Neuronal stem cell (in vitro differentiated cells): ENCODE measurements around the gene SH2D6.
"Not testable (repeated sequence)": the region's sequence is repeated elsewhere in the genome, so short reads cannot be mapped to it uniquely, and the experiment has no call there.

Source experiments
- DNase-seq: peaks from one replicate; pipeline ENCODE4 v3.0.0-alpha.2; 2013; ENCODE audit warnings: low spot score
- H2AFZ ChIP-seq: one replicate; pipeline ENCODE4 v1.6.1; 2013; ENCODE audit warnings: mild to moderate bottlenecking, low read length, inconsistent platforms
- H2AK5ac ChIP-seq: 2 replicates; pipeline ENCODE4 v1.6.1; 2013; ENCODE audit warnings: low read depth, mild to moderate bottlenecking, inconsistent platforms, low read length, moderate library complexity, mixed read lengths
- H2BK120ac ChIP-seq: 2 replicates; pipeline ENCODE4 v1.6.1; 2013; ENCODE audit warnings: low read depth, mild to moderate bottlenecking, inconsistent platforms, low read length, moderate library complexity, mixed read lengths
- H2BK12ac ChIP-seq: one replicate; pipeline ENCODE4 v1.6.1; 2013; ENCODE audit warnings: low read length, inconsistent platforms
- H2BK15ac ChIP-seq: 2 replicates; pipeline ENCODE4 v1.6.1; 2013; ENCODE audit warnings: mild to moderate bottlenecking, low read length, inconsistent platforms, mixed read lengths
- H2BK5ac ChIP-seq: one replicate; pipeline ENCODE4 v1.6.1; 2013; ENCODE audit warnings: inconsistent platforms, mild to moderate bottlenecking, low read length, moderate library complexity
- H3K14ac ChIP-seq: one replicate; pipeline ENCODE4 v1.6.1; 2013; ENCODE audit warnings: low read length, inconsistent platforms
- H3K18ac ChIP-seq: 2 replicates; pipeline ENCODE4 v1.6.1; 2013; ENCODE audit warnings: low read length, inconsistent platforms
- H3K23ac ChIP-seq: 2 replicates; pipeline ENCODE4 v1.6.1; 2013; ENCODE audit warnings: low read depth, mild to moderate bottlenecking, mixed read lengths, low read length, inconsistent platforms; ENCODE audit not compliant: poor library complexity
- H3K27ac ChIP-seq: replicated peaks from 3 replicates; pipeline ENCODE4 v1.5.1; 2013; ENCODE audit warnings: low read length, inconsistent platforms
- H3K27me3 ChIP-seq, 3 experiments: 2 replicates each; pipeline ENCODE4 v1.6.1; 2013; ENCODE audit warnings: low read length in 3 of 3, mild to moderate bottlenecking in 2 of 3, inconsistent platforms in 1 of 3, low read depth in 1 of 3, mixed read lengths in 1 of 3, moderate library complexity in 1 of 3; ENCODE audit not compliant: control insufficient read depth in 3 of 3, insufficient read depth in 3 of 3
- H3K36me3 ChIP-seq, 2 donors: replicated peaks in 1 of 2; 2 replicates each; pipeline ENCODE4 v1.6.1; 2013; ENCODE audit warnings: low read length in 2 of 2; ENCODE audit not compliant: control insufficient read depth in 2 of 2, insufficient read depth in 2 of 2
- H3K4ac ChIP-seq: 2 replicates; pipeline ENCODE4 v1.6.1; 2013; ENCODE audit warnings: inconsistent platforms, mild to moderate bottlenecking, low read length, moderate library complexity
- H3K4me1 ChIP-seq, 2 donors: 1 replicate in 1 of 2; 2 replicates in 1 of 2; pipeline ENCODE4 v1.6.1; 2013; ENCODE audit warnings: low read length in 2 of 2, low read depth in 1 of 2; ENCODE audit not compliant: control insufficient read depth in 2 of 2, insufficient read depth in 1 of 2
- H3K4me2 ChIP-seq: one replicate; pipeline ENCODE4 v1.6.1; 2013; ENCODE audit warnings: mild to moderate bottlenecking, low read length, inconsistent platforms; ENCODE audit not compliant: insufficient read depth, poor library complexity, severe bottlenecking
- H3K4me3 ChIP-seq, 2 donors: 2 replicates each; pipeline ENCODE4 v1.5.1; 2013; ENCODE audit warnings: low read length in 2 of 2, mild to moderate bottlenecking in 2 of 2, inconsistent platforms in 1 of 2, moderate library complexity in 1 of 2
- H3K79me1 ChIP-seq: one replicate; pipeline ENCODE4 v1.6.1; 2013; ENCODE audit warnings: low read depth, mild to moderate bottlenecking, inconsistent platforms, low read length, moderate library complexity
- H3K9ac ChIP-seq: one replicate; pipeline ENCODE4 v1.6.1; 2013; ENCODE audit warnings: mild to moderate bottlenecking, low read depth, low read length, inconsistent platforms; ENCODE audit not compliant: poor library complexity
- H3K9me3 ChIP-seq, 2 donors: replicated peaks in 1 of 2; 2 replicates each; pipeline versions ENCODE3 to v1.6.1; 2013; ENCODE audit warnings: low read length in 2 of 2, mild to moderate bottlenecking in 2 of 2, inconsistent platforms in 1 of 2, low read depth in 1 of 2, mixed read lengths in 1 of 2, moderate library complexity in 1 of 2; ENCODE audit not compliant: control insufficient read depth in 2 of 2, insufficient read depth in 1 of 2
- H4K8ac ChIP-seq: one replicate; pipeline ENCODE4 v1.6.1; 2013; ENCODE audit warnings: low read depth, mild to moderate bottlenecking, inconsistent platforms, low read length, moderate library complexity
- H4K91ac ChIP-seq: one replicate; pipeline ENCODE4 v1.6.1; 2013; ENCODE audit warnings: low read length, low read depth, mild to moderate bottlenecking, inconsistent platforms; ENCODE audit not compliant: poor library complexity
- WGBS, 2 donors: extraction: QIAGEN DNeasy Blood & Tissue Kit; methylation state at CpG; one replicate each; pipeline ENCODE4 v1.1.7; 2013; ENCODE audit warnings: missing lambda C conversion rate in 2 of 2, mixed read lengths in 1 of 2; ENCODE audit not compliant: insufficient read length in 2 of 2, insufficient replicate concordance in 1 of 2; ENCODE audit errors: extremely low coverage in 2 of 2; 5-methylcytosine and 5-hydroxymethylcytosine counted together

Gene SH2D6

DNA sequence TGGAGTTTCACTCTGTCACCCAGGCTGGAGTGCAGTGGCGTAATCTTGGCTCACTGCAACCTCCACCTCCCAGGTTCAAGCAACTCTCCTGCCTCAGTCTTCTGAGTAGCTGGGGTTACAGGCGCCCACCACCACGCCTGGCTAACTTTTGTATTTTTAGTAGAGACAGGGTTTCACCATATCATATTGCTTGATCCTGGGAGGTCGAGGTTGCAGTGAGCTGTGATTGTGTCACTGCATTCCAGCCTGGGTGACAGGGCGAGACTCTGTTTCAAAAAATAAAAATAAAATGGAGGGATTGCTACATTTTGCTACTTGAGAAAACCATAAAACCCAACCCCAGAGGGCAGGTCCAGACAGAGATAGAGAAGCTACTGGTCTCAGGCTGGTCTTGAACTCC is 35.4 kb upstream of the SH2D6 start:
- not testable (repeated sequence) for DNase-seq, H3K27me3 ChIP-seq, H2AK5ac ChIP-seq, H3K23ac ChIP-seq, H2BK15ac ChIP-seq, H3K14ac ChIP-seq, H3K27ac ChIP-seq, H3K18ac ChIP-seq, H4K8ac ChIP-seq, H4K91ac ChIP-seq, H2BK5ac ChIP-seq, H3K4me1 ChIP-seq, H2BK120ac ChIP-seq, H3K4me2 ChIP-seq, H3K9ac ChIP-seq, H2AFZ ChIP-seq, H2BK12ac ChIP-seq, H3K4me3 ChIP-seq, H3K4ac ChIP-seq, H3K79me1 ChIP-seq
- no CpG with 5 or more reads among the region's 5 CpGs for WGBS, 2 donors
- Histone ChIP-seq H3K36me3 (peaks cover 1 to 41% of the 10 kb centered on the region in 2 donors), H3K9me3 (peaks cover 0 to 19% of the 10 kb centered on the region in 2 donors)

DNA sequence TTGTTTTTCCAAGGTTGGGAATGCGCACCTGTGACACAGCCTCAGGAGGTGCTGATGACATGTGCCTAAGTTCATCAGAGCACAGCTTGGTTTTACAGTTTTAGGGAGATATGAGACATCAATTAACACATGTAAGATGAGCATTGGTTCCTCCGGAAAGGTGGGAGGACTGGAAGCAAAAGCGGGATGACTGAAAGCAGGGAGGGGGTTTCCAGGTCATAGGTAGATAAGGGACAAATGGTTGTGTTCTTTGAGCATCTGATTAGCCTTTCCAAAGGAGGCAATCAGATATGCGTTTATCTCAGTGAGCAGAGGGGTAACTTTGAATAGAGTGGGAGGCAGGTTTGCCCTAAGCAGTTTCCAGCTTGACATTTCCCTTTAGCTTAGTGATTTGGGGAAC is 34.7 kb upstream of the SH2D6 start:
- Histone ChIP-seq H3K27me3 (no peaks in the 10 kb centered on the region), H3K18ac (no peak overlapping the region), H2BK120ac (no peak overlapping the region), H3K4ac (no peak overlapping the region), H3K79me1 (no peaks in the 10 kb centered on the region), H2BK5ac (no peak overlapping the region), H2AFZ (no peak overlapping the region), H3K9me3 (peaks cover 0 to 19% of the 10 kb centered on the region in 2 donors), H2BK15ac (no peak overlapping the region), H3K9ac (no peak overlapping the region), H3K14ac (no peak overlapping the region), H3K4me3 (no peak overlapping the region), H4K91ac (no peak overlapping the region), H2AK5ac (no peak overlapping the region), H3K36me3 (peaks cover 1 to 36% of the 10 kb centered on the region in 2 donors), H4K8ac (no peak overlapping the region), H3K27ac (no peak overlapping the region), H2BK12ac (no peak overlapping the region), H3K23ac (no peak overlapping the region), H3K4me1 (peaks cover 7 to 11% of the 10 kb centered on the region in 2 donors), H3K4me2 (no peak overlapping the region)
- no CpG with 5 or more reads among the region's 4 CpGs for WGBS, 2 donors
- DNase-seq, result no peak

DNA sequence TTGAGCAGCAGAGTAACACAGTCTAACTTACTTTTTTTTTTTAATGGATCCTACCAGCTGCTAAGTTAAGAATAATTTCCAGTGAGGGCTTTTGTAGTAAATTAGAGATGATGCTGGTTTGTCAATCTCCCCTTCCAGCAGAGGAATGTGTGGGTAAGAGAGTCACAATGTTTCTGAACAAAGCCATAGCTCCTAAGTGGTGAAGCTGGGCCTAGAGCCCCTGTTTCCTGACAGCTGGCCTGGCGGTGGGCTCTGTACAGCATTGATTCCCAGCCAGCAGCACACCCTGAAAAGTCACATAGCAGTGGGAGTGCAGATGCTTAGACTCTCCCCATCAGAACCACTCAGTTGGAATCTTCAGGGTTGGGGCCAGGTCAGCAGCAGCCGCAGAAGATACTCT is 32.8 kb upstream of the SH2D6 start:
- H3K4me1 ChIP-seq, result peaks cover 14 to 16% of the 10 kb centered on the region in 2 donors

DNA sequence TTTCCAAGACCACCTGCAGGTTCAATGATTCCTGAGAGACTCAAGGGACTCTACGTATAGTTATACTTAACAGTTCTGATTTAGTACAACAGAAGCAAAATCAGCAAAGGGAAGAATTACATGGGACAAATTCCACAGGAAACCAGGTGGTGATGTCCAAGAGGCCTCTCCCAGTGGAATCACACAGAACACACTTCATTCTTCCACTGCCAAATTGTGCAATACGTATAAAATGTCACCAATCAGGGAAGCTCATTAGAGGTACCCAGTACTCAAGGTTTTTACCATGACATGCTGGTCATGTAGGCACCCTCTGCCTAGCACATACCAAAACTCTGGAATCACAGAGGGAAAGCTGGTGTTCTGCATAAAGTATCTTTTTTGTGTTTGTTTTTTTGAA is 30.8 kb upstream of the SH2D6 start:
- no peak overlapping the region for H3K4me3 ChIP-seq
- H2BK15ac ChIP-seq, result no peak overlapping the region
- H3K18ac ChIP-seq, result no peak overlapping the region
- H3K4ac ChIP-seq, result no peak overlapping the region
- peaks cover 8 to 25% of the 10 kb centered on the region in 2 donors for H3K36me3 ChIP-seq
- H3K4me2 ChIP-seq, result no peak overlapping the region
- H4K91ac ChIP-seq, result no peak overlapping the region
- no peak overlapping the region for H3K23ac ChIP-seq
- no peak overlapping the region for H2AFZ ChIP-seq
- no peaks in the 10 kb centered on the region for H3K9me3 ChIP-seq
- no peak overlapping the region for H3K27ac ChIP-seq
- H2AK5ac ChIP-seq, result no peak overlapping the region
- peaks cover 14 to 19% of the 10 kb centered on the region in 2 donors for H3K4me1 ChIP-seq
- no CpG with 5 or more reads among the region's 2 CpGs for WGBS, 2 donors
- H2BK120ac ChIP-seq, result no peak overlapping the region
- H3K27me3 ChIP-seq, result no peaks in the 10 kb centered on the region
- DNase-seq, result no peak
- no peaks in the 10 kb centered on the region for H3K79me1 ChIP-seq
- H2BK12ac ChIP-seq, result no peak overlapping the region
- H3K9ac ChIP-seq, result no peak overlapping the region
- no peak overlapping the region for H2BK5ac ChIP-seq
- no peak overlapping the region for H3K14ac ChIP-seq
- H4K8ac ChIP-seq, result no peak overlapping the region

More for the DNA sequence above, 32.8 kb upstream of the SH2D6 start:
- no peak overlapping the region for H3K4ac ChIP-seq
- H3K23ac ChIP-seq, result no peak overlapping the region
- H2AK5ac ChIP-seq, result no peak overlapping the region
- WGBS, 2 donors, result no CpG with 5 or more reads among the region's 2 CpGs
- no peaks in the 10 kb centered on the region for H3K79me1 ChIP-seq
- no peak overlapping the region for H4K8ac ChIP-seq
- H2BK15ac ChIP-seq, result no peak overlapping the region
- no peak overlapping the region for H3K4me2 ChIP-seq
- no peaks in the 10 kb centered on the region for H3K27me3 ChIP-seq
- no peak overlapping the region for H3K9ac ChIP-seq
- H3K14ac ChIP-seq, result no peak overlapping the region
- no peak overlapping the region for H4K91ac ChIP-seq
- H2BK120ac ChIP-seq, result no peak overlapping the region
- H2BK12ac ChIP-seq, result no peak overlapping the region
- peaks cover 6 to 29% of the 10 kb centered on the region in 2 donors for H3K36me3 ChIP-seq
- H3K4me3 ChIP-seq, result no peak overlapping the region
- no peak overlapping the region for H2AFZ ChIP-seq
- peaks cover 0 to 5% of the 10 kb centered on the region in 2 donors for H3K9me3 ChIP-seq
- peak overlapping the region; percentile 5 for H3K27ac ChIP-seq
- H2BK5ac ChIP-seq, result no peak overlapping the region
- no peak for DNase-seq
- no peak overlapping the region for H3K18ac ChIP-seq
